HG03095 (cell line): Measurements from ENCODE around the gene RFX4.

ENCODE experiments used
- ATAC-seq: cut with Tn5 transposase; IDR thresholded peaks from one replicate; pipeline ENCODE4 v1.9.1; 2021; ENCODE audit warnings: moderate library complexity; ENCODE audit not compliant: unreplicated experiment

The RFX4 gene

DNA sequence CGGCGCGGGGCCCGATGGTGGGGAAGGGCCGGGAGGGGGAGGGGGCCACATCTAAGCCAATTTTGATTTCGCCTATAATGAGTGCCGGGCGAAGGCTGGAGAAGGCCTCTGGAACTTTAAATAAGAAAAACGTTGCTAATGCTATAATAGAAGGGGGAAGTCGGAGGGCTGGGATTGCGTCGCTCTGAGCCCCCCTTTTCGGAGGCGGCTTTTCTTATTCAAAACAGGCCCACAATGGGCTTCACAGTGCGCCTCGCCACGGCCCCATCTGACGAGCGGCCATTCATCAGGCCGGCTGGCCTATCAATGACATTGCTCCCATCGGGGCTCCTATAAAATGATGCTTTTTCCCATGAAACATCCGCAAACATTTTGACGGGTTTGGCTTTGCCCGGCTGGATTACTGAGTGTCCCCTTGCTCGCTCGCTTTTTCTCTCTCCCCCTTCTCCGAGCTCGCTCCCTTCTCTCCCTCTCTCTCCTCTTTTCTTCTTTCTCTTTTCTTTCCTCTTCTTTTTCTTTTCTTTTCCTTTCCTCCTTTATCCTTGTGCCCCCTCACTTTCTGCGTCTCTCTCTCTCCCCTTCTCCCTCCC, at the start of gene RFX4:
Gene RFX4, plus strand, starts transcription at position 364 of the 590 bp plus-strand sequence. CDS start 317 bp downstream, outside the sequence.
- no peak for ATAC-seq

DNA sequence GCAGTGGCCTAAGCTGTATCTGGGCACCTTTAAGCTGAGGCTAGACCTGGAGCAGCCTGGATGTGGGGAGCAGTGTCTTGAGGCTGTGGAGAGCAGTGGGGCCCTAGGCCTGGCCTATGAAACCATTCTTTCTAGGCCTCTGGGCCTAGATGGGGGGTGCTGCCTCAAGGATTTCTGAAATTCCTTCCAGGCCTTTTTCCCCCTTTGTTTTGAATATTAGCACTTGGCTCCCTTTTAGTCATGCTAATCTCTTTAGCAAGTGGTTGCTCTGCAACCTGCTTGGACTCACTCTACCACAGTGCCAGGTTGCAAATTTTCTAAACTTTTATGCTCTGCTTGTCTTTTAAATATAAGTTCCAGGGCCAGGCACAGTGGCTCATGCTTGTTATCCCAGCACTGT, 41.6 kb upstream of the RFX4 start:
- no peak for ATAC-seq

DNA sequence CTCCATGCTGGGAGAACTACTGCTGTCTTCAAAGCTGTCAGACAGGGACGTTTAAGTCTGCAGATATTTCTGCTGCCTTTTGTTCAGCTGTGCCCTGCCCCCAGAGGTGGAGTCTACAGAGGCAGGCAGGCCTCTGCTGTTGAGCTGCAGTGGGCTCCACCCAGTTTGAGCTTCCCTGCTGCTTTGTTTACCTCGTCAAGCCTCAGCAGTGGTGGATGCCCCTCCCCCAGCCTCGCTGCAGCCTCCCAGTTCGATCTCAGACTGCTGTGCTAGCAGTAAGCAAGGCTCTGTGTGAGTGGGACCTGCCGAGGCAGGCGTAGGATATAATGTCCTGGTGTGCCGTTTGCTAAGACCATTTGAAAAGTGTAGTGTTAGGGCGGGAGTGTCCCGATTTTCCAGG, 31.4 kb upstream of the RFX4 start:
- ATAC-seq = no peak

DNA sequence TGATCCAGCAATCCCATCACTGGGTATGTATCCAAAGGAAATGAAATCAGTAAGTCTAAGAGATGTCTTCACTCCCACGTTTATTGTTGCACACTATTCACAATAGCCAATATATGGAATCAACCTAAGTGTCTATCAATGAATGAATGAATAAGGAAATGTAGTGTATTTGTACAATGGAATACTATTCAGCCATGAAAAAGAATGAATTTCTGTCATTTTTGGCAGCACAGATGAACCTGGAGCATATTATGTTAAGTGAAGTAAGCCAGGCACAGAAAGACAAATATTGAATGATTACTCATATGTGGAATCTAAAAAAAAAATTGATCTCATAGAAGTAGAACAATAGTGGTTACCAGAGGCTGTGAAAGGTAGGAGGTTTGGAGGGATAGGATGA, 30.6 kb upstream of the RFX4 start:
- ATAC-seq = no peak

DNA sequence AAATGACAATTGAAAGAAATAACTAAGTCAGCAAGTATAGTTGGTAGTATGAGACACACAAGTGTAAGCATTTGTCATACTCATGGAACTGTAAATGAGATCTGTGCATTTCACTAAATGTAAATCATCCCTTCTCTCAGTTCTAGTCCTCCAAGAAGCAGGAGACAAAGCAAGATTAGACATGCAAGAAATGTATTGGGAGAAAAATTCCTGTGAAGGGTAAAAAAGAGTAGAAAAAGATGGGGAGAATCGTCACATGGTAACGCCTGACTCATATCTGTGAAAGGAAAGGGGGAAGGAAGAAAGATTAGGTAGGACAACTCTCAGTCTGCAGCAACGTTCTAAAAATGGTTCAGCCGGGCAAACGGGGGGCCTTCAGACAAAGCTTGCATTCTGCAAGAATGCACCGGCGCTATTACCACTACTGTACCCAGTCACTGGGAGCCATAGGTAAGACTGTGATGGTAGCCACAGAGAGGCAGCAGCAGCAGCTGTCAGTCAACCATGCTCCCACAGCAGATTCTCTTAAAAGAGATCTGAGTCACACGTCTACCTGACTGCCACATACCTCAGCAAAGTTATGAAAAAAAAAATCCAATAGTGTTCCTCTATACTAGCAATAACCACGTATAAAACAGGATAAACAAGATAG, 18.0 kb upstream of the RFX4 start:
- no peak for ATAC-seq

DNA sequence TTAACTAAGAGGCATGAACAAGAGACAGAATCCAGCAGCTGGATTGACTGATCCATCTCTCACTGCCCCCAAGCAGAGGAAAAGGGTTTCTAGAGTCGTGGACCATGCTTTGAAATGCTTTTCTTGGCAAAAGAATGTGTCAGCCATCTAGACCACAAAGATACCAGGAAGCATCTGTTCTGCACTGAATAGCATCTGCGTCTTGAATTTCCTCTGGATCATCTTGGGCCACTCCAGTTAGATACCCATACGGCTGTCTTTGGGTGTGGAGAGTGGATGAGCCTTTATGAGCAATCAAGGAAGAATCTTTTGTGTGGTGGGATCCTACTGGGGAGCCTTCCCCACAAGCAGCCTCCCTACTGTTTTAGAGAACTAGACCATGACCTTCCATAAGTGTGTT, 16.0 kb upstream of the RFX4 start:
- ATAC-seq = no peak

DNA sequence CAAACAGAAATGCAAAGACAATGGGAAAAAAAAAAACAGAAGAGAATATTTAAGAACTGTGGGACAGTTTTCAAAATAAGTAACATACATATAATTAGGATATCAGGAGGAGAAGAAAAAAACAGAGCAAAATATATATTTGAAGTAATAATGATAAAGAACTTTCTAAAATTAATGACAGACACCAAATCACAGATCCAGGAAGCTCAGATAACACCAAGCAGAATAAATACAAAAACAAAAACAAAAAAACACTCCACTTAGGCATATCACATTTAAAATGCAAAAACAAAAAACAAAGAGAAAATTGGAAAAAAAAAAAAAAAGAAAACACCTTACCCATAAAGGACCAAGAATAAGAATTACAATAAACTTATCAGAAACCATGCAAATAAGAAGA, 9.6 kb upstream of the RFX4 start:
- no peak for ATAC-seq

DNA sequence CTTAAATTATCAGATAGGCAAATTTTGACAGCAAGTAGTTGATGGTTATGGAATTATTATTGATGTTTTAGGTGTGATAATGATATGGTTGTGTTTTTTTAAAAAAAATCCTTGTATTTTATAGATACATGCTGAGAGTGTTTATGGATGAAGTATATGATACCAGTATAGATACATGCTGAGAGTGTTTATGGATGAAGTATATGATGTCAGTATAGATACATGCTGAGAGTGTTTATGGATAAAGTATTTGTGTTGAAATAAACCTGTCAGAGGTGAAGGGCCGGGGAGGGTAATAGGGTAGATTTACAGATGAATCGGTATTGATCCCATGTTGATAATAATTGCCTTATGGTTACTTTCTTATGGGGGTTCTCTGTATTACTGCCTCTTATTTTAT, 6.0 kb upstream of the RFX4 start:
- no peak for ATAC-seq

DNA sequence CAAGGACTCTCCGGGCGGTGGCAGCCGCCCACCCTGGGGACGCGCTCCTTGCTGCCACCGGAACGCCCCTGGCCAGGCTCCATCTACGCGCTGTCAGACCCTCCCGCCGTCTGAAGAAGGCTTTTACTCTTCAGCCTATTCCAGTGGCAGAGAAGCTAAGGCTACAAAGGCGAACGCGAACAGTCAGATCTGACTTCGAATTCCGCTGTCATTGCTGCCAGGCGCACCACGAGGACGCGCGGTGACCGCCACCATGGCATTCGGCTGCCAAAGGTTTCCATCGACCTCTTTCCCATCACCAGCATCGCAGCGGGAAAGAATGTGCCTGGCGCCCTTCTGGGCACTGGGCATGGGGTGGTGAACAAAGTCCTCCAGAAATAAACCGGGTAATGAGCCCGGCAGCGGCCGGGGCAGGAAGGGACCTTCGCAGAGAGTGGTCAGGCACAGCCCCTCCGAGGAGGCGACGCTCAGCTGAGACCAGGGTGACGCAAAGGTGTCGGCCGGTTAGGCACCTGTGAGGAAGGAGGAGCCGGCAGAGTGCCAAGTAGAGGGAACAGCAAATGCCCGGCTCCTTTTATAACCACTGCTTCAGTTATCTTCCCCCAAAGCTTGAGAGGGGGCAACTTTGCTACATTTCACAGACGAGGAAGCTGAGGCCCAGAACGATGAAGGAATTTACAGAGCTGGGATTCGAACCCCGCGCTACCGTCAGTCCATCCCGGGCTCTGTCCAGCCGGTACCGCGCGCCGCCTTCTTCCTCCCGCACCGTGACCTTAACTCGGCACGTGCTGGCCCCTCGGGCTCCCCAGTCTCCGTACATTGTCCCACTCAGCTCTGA, 1.9 kb upstream of the RFX4 start:
- no peak for ATAC-seq

DNA sequence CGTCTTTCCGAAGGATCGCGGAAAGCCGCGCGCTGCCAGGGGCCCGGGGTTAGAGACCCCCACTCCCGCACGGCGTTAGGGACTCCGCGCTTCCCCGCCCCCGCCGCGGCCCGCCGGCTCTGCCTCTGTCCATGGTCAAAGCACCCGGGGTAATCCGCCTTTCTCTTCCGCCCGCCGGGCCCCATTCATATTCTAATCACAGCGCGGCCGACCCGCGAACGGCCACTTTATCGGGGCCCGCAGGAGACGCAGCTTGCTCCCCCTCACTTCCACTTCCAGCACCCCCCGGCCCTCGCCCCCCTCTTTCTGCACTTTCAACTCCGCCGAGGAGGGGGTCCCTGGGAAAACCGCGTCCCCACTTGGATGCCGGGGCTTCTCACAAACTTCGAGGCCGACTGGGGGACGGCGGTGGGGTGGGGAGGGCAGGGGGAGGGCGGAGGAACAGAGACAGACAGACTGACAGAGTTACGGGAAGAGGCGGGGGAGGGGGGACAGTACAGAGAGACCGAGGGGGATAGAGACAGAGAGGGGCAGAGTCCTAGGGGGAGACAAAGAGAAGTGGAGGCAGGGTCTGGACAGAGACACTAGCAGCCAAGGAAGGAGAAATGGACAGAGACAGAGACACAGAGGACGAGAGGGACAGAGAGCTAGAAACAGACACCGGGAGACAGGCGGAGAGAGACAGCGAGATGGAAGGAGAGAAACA, 1.1 kb upstream of the RFX4 start:
- no peak for ATAC-seq

DNA sequence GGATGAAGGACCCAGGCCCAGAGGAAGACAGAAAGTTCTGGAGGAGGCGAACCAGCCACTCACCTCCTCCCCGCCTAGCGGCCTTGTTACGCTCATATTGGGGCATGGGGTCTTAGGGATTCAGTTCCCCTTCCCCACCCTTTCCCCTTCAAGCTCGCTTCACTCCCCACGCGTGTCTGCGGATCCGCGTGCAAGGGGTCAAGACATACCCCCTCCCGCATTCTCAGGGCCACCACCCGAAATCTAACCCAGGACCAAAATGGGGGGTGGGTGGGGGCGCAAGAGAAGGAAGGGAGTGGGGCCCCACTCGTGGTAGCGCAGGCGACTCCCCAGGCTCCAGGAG, 584 bp upstream of the RFX4 start:
- no peak for ATAC-seq

DNA sequence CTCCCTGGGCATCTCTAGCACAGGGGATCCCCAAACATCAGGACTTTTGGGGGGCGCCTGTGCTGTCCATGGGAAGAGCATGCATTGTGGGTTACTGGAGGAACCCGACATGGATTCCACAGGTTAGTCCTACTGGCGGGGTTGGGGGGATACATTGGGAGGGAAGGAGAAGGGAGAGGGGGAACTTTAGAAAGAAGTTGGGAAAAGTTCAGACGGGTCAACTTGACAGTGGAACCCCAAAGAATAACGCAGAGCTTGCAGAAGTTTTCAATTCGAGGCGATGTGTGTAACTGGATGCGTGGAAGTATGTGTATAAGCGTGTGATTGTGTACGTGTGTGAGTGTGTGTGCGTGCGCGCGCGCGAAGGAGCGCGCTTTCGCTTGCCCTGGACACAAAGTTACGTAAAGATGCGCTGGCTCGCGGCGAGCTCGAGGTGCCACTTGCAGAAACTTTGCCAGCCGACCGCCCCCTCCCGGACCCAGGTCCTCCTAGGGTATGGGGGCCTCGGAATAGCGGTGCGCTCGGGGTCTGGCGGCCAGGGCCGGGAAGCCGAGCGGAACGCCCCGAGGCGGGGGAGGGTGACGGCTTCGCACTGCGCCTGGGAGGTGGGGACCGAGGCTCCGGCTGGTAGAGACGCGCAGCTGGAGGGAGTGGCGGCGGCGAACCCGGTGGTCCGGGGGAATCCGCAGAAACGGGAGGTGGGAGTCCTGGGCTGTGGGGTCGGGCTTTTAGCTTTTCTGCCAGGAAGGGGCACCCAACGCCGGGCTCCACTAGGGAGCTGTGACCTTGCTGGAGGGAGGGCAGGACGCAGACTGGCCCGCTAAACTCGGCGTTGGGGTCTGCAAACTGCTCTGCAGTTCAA, 669 bp downstream of the RFX4 start:
- no peak for ATAC-seq

DNA sequence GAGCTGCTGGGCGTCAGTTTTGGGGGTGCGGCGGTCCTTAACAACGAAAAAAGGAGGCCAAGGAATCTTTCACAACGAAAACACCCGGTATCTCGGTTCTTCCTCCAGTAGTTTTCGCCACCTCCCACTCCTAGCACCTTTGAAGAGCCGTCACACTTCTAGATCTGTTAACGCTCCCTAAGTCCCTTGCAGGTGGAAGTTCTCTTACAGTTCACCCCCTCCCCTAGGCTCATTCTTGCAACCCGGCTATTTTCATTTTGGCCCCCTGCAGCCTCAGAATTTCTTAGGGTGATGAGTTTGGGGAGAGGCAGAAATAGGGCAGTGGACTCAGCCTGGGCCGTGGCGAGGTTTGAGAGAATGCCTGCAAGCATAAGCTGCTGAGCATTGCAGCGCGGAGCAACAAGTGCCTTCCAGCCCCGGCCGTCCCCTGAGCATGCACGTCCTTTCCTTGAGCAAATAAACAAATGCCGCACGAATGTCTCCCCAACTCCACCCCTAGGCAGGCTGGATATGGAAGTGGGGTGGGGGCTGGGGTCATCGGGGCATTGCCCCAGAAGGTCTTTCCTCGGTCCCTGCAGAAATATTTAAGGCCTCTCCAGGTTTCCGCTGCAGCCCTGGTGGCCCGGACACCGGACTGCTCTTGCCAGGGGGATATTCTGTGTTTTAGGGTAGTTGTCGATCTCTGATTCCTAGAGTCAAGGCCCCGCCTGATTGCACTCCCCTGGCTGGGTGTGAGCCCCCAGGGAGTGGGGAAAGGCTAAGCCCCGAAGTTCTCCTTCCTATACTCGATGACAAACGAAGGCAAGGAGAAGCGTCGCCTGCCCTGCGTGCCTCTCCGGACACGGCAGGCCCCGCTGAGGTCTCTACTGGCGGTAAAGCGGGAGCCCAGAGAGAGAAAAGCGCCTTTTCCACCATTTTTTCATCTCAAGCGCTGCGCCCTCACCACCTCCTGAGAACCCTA, 1.6 kb downstream of the RFX4 start:
- no peak for ATAC-seq

DNA sequence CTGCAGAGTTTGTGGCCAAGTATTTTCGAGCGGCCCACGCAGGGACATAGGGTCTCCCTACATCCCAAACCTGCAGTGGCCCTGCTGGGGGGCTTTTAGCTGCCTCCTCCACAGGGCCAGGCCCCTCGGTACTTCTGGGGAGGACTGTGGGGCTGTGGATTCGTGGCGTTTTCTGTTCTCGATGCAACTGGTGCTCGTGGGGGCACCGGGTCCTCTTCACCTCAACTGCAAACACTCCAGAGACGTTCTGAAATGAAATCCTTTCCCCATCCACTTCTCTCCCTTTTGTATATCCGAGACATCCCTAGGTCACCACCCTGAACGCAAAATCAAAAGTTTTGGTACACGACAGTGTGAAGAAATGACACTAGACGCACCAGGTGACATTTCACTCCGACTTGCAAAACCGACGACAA, 2.3 kb downstream of the RFX4 start:
- no peak for ATAC-seq

DNA sequence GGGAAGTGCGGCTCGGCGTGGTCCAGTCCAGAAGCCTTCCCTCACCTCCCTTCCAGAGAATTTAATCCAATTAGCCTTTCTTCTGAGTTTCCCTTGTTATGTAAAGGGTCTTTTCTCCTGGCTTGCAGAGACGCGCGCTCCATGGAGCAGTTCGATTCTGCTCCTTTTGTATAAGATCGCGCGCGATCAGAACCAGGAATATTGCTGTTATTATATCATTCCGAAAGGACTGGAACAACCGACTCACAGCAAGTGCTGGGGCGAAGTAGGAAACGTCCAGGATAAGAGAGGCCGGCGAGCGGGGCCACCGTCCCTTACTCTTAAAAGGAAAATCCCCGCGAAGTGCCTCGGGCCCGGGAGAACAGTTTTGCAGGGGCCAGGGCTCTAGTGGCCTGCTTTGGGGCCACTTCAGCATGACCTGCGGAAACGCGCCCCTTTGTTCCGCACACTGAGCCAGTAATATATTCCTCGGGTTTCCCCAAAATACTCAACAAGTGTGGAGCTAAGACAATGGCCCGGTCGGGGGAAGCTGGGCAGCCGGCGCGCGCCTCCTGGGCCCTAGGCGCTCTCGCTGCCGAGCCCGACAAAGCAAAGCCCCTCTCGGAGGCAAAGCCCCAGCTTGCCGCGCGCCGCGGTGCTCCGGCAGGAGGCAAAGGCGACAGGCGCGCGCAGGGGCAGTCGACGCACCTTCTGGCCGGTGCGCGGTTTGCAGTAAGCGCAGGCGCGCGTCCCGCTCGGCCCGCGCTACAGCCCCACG, 2.9 kb downstream of the RFX4 start:
- ATAC-seq = no peak

DNA sequence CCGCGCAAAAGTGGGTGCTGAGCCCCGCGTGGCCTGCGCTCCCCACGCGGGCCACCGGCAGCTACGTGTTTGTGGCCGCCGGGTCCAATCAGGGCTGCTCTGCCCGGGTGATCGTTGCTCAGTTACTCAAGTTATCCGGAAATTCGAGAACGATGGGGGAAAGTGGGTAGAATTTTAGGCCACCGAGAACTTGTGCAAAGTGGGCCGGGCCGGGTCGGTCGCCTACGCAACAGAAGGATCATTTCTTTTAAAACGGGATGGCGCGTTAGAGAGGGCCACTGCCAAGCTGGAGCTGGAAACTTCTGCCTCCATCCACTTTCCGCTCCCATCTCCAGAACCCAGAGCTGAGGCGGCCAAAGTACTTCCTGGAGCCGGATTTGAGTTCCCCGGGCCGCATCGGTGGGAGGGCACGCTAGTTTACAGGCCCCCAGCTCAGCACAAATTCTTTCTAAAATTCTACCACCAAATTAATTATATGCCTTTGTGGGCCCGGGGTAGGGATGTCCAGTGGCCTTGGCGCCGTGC, 3.5 kb downstream of the RFX4 start:
- ATAC-seq = no peak

DNA sequence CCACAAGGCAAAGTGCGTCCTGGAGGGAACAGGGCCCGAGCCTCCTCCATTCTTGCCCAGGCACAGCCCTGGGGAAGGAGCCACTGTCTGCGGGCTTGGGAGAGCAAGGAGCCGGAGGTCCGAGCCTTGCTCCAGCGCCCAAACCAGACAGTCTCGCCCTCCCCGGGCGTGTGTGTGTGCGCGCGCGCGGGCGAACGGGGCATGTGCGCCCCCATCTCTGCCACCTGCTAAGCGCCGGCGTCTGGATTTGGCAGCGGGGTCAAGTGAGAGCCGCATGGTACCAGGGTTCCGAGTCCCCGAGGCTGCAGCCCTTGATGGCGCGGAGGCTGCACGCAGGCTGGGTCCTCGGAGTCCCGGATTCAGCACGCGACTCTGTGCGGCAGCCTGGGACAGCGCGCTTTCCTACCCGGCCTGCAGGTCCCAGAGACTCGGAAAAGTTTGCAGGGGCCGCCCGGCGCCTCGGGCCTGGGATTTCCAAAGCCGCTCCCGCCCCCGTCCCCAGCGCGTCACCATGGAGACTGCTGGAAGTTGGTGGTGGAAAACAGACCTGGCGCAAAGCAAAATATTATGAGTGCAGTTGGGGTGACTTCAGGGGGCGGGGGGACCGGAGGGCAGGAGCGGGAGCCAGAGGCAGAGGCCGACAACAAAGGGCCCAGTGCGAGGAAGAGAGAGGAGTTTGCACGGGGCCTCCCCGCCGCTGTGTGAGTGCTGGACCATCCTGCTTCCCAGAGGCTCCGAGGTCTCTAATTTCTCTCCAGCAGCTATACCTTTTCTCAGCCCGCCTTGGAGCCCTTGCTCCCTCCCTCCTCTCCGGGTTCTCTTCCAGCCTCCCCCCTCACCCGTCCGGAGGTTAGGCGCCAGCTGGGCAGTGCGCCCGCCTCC, 4.2 kb downstream of the RFX4 start:
- ATAC-seq = no peak

DNA sequence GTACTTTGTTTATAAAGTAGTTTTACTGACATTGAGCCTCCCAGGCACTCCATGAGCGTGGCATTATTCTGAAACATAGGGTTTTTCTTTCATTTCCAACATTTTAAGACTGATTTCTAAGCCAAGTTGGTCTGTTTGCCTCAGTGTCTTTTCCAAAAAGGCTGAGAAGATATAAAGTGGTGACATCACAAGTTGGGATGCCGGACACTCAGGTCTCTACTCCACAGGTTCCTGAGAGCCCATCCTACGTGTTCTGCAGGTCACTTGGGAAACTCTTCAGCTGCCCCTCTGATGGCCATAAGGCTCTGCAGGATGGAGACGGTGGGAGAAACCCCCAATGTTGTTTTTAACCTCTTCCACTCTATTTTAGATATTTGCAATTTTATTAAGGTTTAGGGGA, 6.0 kb downstream of the RFX4 start:
- ATAC-seq = no peak
